ENCODE results near the gene SASS6. TPM values are rescaled to one million over a fixed set of nuclear protein-coding genes. Genes with fewer than 3 reads are reported as not detected.

SASS6 gene
- polyA plus RNA-seq, 1 of the 3 experiments (the other 2 are of a cell fraction) = 0.48 TPM

GRCh38 chr1:100070201-100070939, 62.4 kb downstream of the SASS6 start:
- H4K20me1 ChIP-seq (ENCODE audit: insufficient read depth) = no peaks in the 10 kb centered on the region
- peaks cover 5% of the 10 kb centered on the region; the same call in 1 of the 2 replicates for H3K79me2 ChIP-seq (ENCODE audit: insufficient read depth)
- no peaks in the 10 kb centered on the region for H3K9me2 ChIP-seq
- peaks cover 57 to 64% of the 10 kb centered on the region in 2 experiments for H3K36me3 ChIP-seq (replicated peaks in 1 of 2; ENCODE audit: control insufficient read depth in 1 of 2, insufficient read depth in 2 of 2, low read length in 1 of 2)
- H3K27ac ChIP-seq (ENCODE audit: low read depth in 2 of 2, low read length in 1 of 2) = no peak overlapping the region
- no peak for TF ChIP-seq RFX5 (IDR thresholded peaks at IDR 0.05; ENCODE audit: low read length)
- no peak for TF ChIP-seq YY1 (IDR thresholded peaks at IDR 0.05; ENCODE audit: low read depth)
- TF ChIP-seq FOXJ3 (CRISPR knock-in tag; IDR thresholded peaks at IDR 0.05) = no peak
- no peak for TF ChIP-seq POLR2AphosphoS5 (IDR thresholded peaks at IDR 0.05; ENCODE audit: low read depth, low read length)
- TF ChIP-seq RXRA (IDR thresholded peaks at IDR 0.05; ENCODE audit: borderline replicate concordance, low read depth) = no peak
- TF ChIP-seq FOXM1 (IDR thresholded peaks at IDR 0.05; ENCODE audit: low read depth) = no peak
- TF ChIP-seq NRF1 (IDR thresholded peaks at IDR 0.05; ENCODE audit: low read depth, low read length) = no peak
- no peak for TF ChIP-seq RAD21 (IDR thresholded peaks at IDR 0.05; ENCODE audit: low read length)
- TF ChIP-seq SMC3 (IDR thresholded peaks at IDR 0.05; ENCODE audit: low read depth, low read length) = no peak
- TF ChIP-seq GABPA (IDR thresholded peaks at IDR 0.05; ENCODE audit: low read depth) = no peak
- TF ChIP-seq SIN3A (IDR thresholded peaks at IDR 0.05; ENCODE audit: borderline replicate concordance, low read depth, low read length) = no peak
- no peak for TF ChIP-seq ELF1 (IDR thresholded peaks at IDR 0.05)
- no peak for TF ChIP-seq RCOR1 (IDR thresholded peaks at IDR 0.05; ENCODE audit: low read length)
- no peak for TF ChIP-seq FOSL2 (IDR thresholded peaks at IDR 0.05; ENCODE audit: borderline replicate concordance, low read depth)
- no peaks in the 10 kb centered on the region for H3K27me3 ChIP-seq (ENCODE audit: insufficient read depth)
- no peak overlapping the region for H2AFZ ChIP-seq (ENCODE audit: low read depth)
- POLR2A ChIA-PET = no interaction called here
- H3K4me1 ChIP-seq (ENCODE audit: control insufficient read depth in 1 of 2, insufficient read depth in 2 of 2, low read depth in 1 of 2, low read length in 1 of 2) = peaks cover 0 to 4% of the 10 kb centered on the region in 2 experiments; a peak in 1 of 4 replicates
- H3K4me2 ChIP-seq = no peak overlapping the region
- DNase-seq = no peak
- WGBS (ENCODE audit: low lambda C conversion rate) = 96% methylated on average over 5 of the region's 5 CpGs
- H3K9me3 ChIP-seq = no peaks in the 10 kb centered on the region
- H3K9ac ChIP-seq = no peak overlapping the region
- CTCF ChIA-PET = no interaction called here
- no peak overlapping the region for H3K4me3 ChIP-seq (ENCODE audit: low read depth in 2 of 2, low read length in 1 of 2)
- no peaks in the 10 kb centered on the region for H3F3A ChIP-seq (replicated peaks; ENCODE audit: insufficient read depth)

- Histone ChIP-seq H3K4me1 (ENCODE audit: control insufficient read depth in 1 of 2, insufficient read depth in 2 of 2, low read depth in 1 of 2, low read length in 1 of 2) (no peaks in the 10 kb centered on the region), H3K9me3 (no peaks in the 10 kb centered on the region), H3K27me3 (ENCODE audit: insufficient read depth) (no peaks in the 10 kb centered on the region), H2AFZ (ENCODE audit: low read depth) (no peak overlapping the region), H3K36me3 (replicated peaks in 1 of 2; ENCODE audit: control insufficient read depth in 1 of 2, insufficient read depth in 2 of 2, low read length in 1 of 2) (peaks cover 49 to 65% of the 10 kb centered on the region in 2 experiments), H3K4me2 (no peak overlapping the region), H3K4me3 (ENCODE audit: low read depth in 2 of 2, low read length in 1 of 2) (no peak overlapping the region), H3K79me2 (ENCODE audit: insufficient read depth) (no peaks in the 10 kb centered on the region), H3K9me2 (no peaks in the 10 kb centered on the region), H4K20me1 (ENCODE audit: insufficient read depth) (no peaks in the 10 kb centered on the region), H3K27ac (ENCODE audit: low read depth in 2 of 2, low read length in 1 of 2) (no peak overlapping the region), H3F3A (replicated peaks; ENCODE audit: insufficient read depth) (no peaks in the 10 kb centered on the region), H3K9ac (no peak overlapping the region)
- CTCF ChIA-PET = no interaction called here
- no peak for DNase-seq
- WGBS (ENCODE audit: low lambda C conversion rate) = 94% methylated on average over 2 of the region's 2 CpGs
- POLR2A ChIA-PET = no interaction called here
- TF ChIP-seq POLR2AphosphoS5 (IDR thresholded peaks at IDR 0.05; ENCODE audit: low read depth, low read length) = no peak
- TF ChIP-seq TEAD4 (IDR thresholded peaks at IDR 0.05; ENCODE audit: borderline replicate concordance, insufficient read depth) = no peak
- no peak for TF ChIP-seq EZH2phosphoT487 (IDR thresholded peaks at IDR 0.05; ENCODE audit: borderline replicate concordance, low read depth)
- TF ChIP-seq FOXJ3 (CRISPR knock-in tag; IDR thresholded peaks at IDR 0.05) = no peak
- TF ChIP-seq CHD2 (IDR thresholded peaks at IDR 0.05; ENCODE audit: low read length, partially characterized antibody) = no peak
- TF ChIP-seq GATA2 (CRISPR knock-in tag; IDR thresholded peaks at IDR 0.05) = no peak
- no peak for TF ChIP-seq REST (IDR thresholded peaks at IDR 0.05; ENCODE audit: low read depth, low read length)
- no peak for TF ChIP-seq TCF12 (IDR thresholded peaks at IDR 0.05)
- TF ChIP-seq GABPA (IDR thresholded peaks at IDR 0.05; ENCODE audit: low read depth) = no peak
Measured at GRCh38 chr1:100065969-100066227, 66.8 kb downstream of the SASS6 start.
